NB4 (cell line): ENCODE measurements around the gene AZU1.

Experiments
- MYC ChIP-seq: IDR thresholded peaks from 2 replicates; pipeline ENCODE4 v1.6.1; 2011; ENCODE audit warnings: low read depth, low read length
- POLR2A ChIP-seq: IDR thresholded peaks from 2 replicates; pipeline ENCODE4 v1.6.1; 2011; ENCODE audit warnings: mild to moderate bottlenecking; ENCODE audit not compliant: insufficient read length; ENCODE audit errors: extremely low read depth

DNA sequence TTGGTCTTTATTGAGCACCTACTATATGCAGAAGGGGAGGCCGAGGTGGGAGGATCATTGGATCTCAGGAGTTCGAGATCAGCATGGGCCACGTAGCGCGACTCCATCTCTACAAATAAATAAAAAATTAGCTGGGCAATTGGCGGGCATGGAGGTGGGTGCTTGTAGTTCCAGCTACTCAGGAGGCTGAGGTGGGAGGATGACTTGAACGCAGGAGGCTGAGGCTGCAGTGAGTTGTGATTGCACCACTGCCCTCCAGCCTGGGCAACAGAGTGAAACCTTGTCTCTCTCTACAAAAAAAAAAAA lies 35.6 kb downstream of the AZU1 start:
- TF ChIP-seq POLR2A, result no peak
- no peak for TF ChIP-seq MYC
